Small intestine (tissue), 7 donors: ENCODE data around the gene ZNF628. TPM values are rescaled to one million over a fixed set of nuclear protein-coding genes. Genes with fewer than 3 reads are reported as not detected.
A peak's percentile ranks its signal among the peaks of the same experiment; 100 is the strongest.

ENCODE experiments used
- DNase-seq, 2 donors: peaks; one replicate each; pipeline versions ENCODE4 v3.0.0 to v3.0.0-alpha.2; 2013
- FAIRE-seq: peaks from 2 replicates; lab custom pipeline; 2012; peaks lifted over from hg19 to GRCh38; lab: Jason Lieb, UNC
- H3K27ac ChIP-seq, 3 donors: one replicate each; pipeline ENCODE4 v1.5.1; 2013; ENCODE audit warnings: low read length in 2 of 3, mild to moderate bottlenecking in 2 of 3, control low read depth in 1 of 3, inconsistent platforms in 1 of 3, low read depth in 1 of 3, moderate library complexity in 1 of 3
- H3K27me3 ChIP-seq, 3 donors: one replicate each; pipeline ENCODE4 v1.6.1; 2013; ENCODE audit warnings: low read length in 3 of 3, inconsistent platforms in 1 of 3; ENCODE audit not compliant: control insufficient read depth in 3 of 3, insufficient read depth in 3 of 3
- H3K36me3 ChIP-seq, 3 donors: one replicate each; pipeline ENCODE4 v1.6.1; 2013; ENCODE audit warnings: low read length in 3 of 3, inconsistent platforms in 1 of 3, low read depth in 1 of 3, mild to moderate bottlenecking in 1 of 3, moderate library complexity in 1 of 3; ENCODE audit not compliant: control insufficient read depth in 3 of 3, insufficient read depth in 2 of 3
- H3K4me1 ChIP-seq, 3 donors: one replicate each; pipeline ENCODE4 v1.6.1; 2013; ENCODE audit warnings: low read length in 2 of 3, inconsistent platforms in 1 of 3, low read depth in 1 of 3, mild to moderate bottlenecking in 1 of 3, moderate library complexity in 1 of 3; ENCODE audit not compliant: control insufficient read depth in 3 of 3, insufficient read depth in 2 of 3
- H3K4me3 ChIP-seq, 3 donors: one replicate each; pipeline ENCODE4 v1.5.1; 2013; ENCODE audit warnings: low read length in 3 of 3, control low read depth in 1 of 3, inconsistent platforms in 1 of 3, low read depth in 1 of 3, mild to moderate bottlenecking in 1 of 3, moderate library complexity in 1 of 3
- H3K9me3 ChIP-seq, 2 donors: one replicate each; pipeline ENCODE4 v1.6.1; 2013; ENCODE audit warnings: low read depth in 1 of 2, low read length in 1 of 2; ENCODE audit not compliant: control insufficient read depth in 2 of 2, insufficient read depth in 1 of 2
- WGBS, 3 donors: extraction: QIAGEN DNeasy Blood & Tissue Kit; methylation state at CpG; one replicate each; pipeline ENCODE4 v1.1.7; 2013; 5-methylcytosine and 5-hydroxymethylcytosine counted together
- polyA plus RNA-seq, 4 donors: library from polyadenylated mRNA; stranded (reverse) in 3 of 4; unstranded in 1 of 4; fragments of 200-250 nt in 3 of 4; fragments of 120-200 nt in 1 of 4; gene quantifications; one replicate each; pipeline versions ENCODE4 v1.2.1 to v1.2.3, GENCODE V29; 2013
- donor health status: healthy with polysubstance abuse.
- donor health status: control.
- donor health status: control.
- donor health status: Bipolar disorder and iron deficiency.
- donor health status: healthy.

The ZNF628 gene
- polyA plus RNA-seq, 4 donors: 1.1 to 7.0 (median 5.0) TPM

DNA sequence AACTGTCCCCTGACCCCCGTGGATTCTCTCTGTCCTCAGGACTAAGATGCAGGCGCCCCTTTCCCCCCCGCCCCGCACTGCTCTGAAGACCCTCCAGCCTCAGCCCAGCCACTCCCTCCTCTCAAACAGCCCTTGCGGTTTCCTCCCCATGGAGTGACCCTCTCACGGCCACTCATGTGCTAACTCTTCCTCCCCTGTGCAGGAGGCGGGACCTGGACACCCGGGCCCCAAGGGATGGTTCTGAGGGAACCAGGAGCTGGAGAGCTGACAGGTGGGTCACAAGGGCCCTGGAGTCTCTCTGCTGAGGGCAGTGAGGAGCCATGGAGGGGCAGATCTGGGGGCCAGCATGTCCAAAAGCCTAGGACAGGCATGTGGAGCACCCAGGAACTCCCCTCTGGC is 16.9 kb upstream of the ZNF628 start:
- H3K36me3 ChIP-seq: peaks cover 0 to 23% (median 0%) of the 10 kb centered on the region in 3 donors
- H3K4me1 ChIP-seq: peaks cover 0 to 23% (median 2%) of the 10 kb centered on the region in 3 donors
- no peak for DNase-seq
- 64 to 79% (median 77%) methylated on average over 8 of the region's 8 CpGs for WGBS, 3 donors
- peaks cover 0 to 10% (median 0%) of the 10 kb centered on the region in 3 donors for H3K27me3 ChIP-seq
- H3K9me3 ChIP-seq: no peaks in the 10 kb centered on the region
- peak overlapping the region in 1 of 3 donors; percentile 90 for H3K27ac ChIP-seq
- FAIRE-seq: no peak
- no peak overlapping the region for H3K4me3 ChIP-seq

- peak overlapping the region in 1 of 3 donors; percentile 74 for H3K4me3 ChIP-seq
- peaks cover 0 to 23% (median 2%) of the 10 kb centered on the region in 3 donors for H3K4me1 ChIP-seq
- peaks cover 0 to 19% (median 0%) of the 10 kb centered on the region in 3 donors for H3K36me3 ChIP-seq
- DNase-seq: peak; percentile 30 to 65
- no peaks in the 10 kb centered on the region for H3K9me3 ChIP-seq
- WGBS, 3 donors: 20 to 31% (median 30%) methylated on average over 16 of the region's 16 CpGs
- no peak for FAIRE-seq
- peak overlapping the region in 2 of 3 donors; percentile 90 to 96 for H3K27ac ChIP-seq
- H3K27me3 ChIP-seq: peaks cover 0 to 10% (median 0%) of the 10 kb centered on the region in 3 donors
These were observed 16.3 kb upstream of the ZNF628 start for GRCh38 chr19:55459950-55460657.

DNA sequence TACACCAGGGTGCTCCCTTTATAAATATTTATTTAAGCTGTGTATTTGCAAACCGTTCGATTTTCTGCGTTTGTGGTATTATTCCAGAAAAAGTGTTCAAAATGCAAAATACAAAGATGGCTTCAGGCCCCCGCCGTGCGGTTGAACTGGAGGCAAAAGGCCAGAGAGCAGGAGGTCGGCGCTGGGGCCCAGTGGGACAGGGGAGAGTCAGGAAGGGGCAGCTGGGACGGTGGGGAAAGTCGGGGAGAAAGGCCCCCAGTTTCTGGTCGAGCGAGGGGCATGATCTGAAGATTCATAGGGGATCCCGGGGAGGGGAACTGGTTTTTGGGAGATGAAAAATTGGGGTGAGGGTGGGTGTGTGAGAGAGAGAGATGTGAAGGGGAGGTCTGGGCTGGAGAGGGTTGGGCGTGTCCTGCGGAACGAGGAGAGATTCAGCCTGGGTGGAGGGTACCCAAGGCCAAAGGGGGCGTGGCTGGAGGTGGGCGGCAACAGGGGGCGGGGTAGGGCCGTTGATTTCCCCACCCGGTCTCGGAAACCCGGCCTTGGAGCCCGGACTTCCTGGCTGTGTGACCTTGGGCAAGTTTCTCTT is 15.7 kb upstream of the ZNF628 start:
- Histone ChIP-seq H3K4me3 (peak overlapping the region; percentile 73 to 80 (median 74)), H3K27me3 (peaks cover 0 to 11% (median 0%) of the 10 kb centered on the region in 3 donors), H3K4me1 (peaks cover 0 to 23% (median 2%) of the 10 kb centered on the region in 3 donors), H3K9me3 (no peaks in the 10 kb centered on the region), H3K36me3 (peaks cover 0 to 13% (median 0%) of the 10 kb centered on the region in 3 donors), H3K27ac (peak overlapping the region; percentile 69 to 96 (median 90))
- FAIRE-seq: no peak
- 4 to 12% (median 10%) methylated on average over 24 of the region's 24 CpGs for WGBS, 3 donors
- DNase-seq: peak; percentile 59 to 76

DNA sequence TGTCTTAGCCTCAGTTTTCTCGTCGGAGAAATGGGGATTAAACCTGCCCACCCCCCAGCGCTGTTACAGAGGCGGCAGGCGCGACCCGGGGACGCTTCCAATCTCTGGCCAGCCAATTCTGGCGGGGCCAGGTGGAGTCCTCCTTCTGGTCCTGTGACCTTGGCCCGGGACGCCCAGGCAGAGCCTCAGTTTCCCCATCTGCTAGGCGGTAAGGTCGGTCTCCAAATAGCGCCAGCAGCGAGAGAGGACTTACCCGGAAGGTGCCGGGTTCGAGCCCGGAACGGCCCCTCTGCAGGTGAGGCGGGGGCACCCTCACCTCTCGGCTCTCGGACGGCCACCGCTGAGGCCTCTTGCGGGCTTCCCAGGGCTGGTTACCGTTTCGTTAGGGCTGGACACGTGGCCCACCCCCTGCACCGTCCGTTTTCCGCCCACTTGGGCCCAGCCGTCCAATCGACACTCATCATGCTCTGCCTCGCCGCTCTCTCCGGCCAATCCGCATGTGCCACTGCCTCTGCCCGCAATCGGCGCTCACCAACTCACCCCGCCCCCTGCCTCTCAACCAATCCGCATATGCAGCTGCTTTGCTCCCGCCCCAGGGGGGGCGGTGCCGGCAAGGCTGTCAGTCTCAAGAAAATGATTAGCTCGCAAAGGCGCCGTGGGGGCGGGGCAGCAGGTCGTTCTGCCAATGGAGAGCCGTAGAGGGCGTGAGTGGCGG is 15.0 kb upstream of the ZNF628 start, which contains the start of gene ISOC2:
Gene ISOC2 (minus strand): TSS at position 384 of the 715 bp plus-strand sequence. CDS start 5,156 bp downstream, outside the sequence.
- Histone ChIP-seq H3K9me3 (no peaks in the 10 kb centered on the region), H3K4me1 (peaks cover 0 to 23% (median 2%) of the 10 kb centered on the region in 3 donors), H3K4me3 (peak within 1 kb of the TSS; percentile 73 to 80 (median 74)), H3K36me3 (peaks cover 0 to 7% (median 0%) of the 10 kb centered on the region in 3 donors), H3K27ac (peak within 1 kb of the TSS; percentile 69 to 96 (median 90)), H3K27me3 (peaks cover 0 to 12% (median 0%) of the 10 kb centered on the region in 3 donors)
- 1 to 2% (median 1%) methylated on average over 48 to 54 of the region's 54 CpGs for WGBS, 3 donors
- FAIRE-seq: peak; percentile 74
- peak; percentile 100 for DNase-seq

DNA sequence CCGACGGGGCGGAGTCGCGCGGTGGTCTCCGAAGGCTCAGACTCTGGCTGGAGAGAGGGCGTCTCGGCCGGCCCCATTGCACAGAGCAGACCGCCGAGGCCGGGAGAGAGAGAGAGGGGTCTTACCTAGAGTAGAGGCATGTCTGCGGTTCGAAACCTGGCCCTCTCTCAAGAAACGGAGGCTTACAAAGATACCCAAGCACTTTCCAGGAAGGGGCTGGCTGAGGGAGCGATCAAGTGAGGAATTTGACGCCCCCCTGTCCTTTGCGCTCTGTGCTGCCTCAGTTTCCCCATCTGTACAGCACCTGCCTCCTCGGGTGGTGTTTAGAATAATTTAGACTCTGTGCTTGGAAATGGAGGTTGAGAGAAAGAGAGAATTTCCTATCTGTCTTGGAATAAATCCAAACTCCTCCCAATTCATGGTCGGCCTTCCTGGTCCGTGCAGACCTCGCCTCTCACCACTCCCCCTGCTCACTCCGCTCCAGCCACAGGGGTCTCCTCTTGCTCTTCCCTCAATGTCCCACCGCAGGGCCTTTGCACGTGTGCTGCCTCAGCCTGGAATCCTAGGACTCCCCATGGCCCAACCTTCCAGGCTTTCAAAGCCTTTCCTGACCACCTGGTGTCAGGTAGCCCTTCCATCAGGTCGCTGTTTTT is 14.3 kb upstream of the ZNF628 start:
- no peaks in the 10 kb centered on the region for H3K9me3 ChIP-seq
- peaks cover 0 to 12% (median 0%) of the 10 kb centered on the region in 3 donors for H3K27me3 ChIP-seq
- DNase-seq (peak in 1 of 2 donors; percentile 46), FAIRE-seq (no peak)
- WGBS, 3 donors: 9 to 12% (median 9%) methylated on average over 22 to 27 of the region's 27 CpGs
- peaks cover 0 to 3% (median 0%) of the 10 kb centered on the region in 3 donors for H3K36me3 ChIP-seq
- peak overlapping the region; percentile 12 to 87 (median 42) for H3K27ac ChIP-seq
- H3K4me1 ChIP-seq: peaks cover 0 to 23% (median 2%) of the 10 kb centered on the region in 3 donors
- H3K4me3 ChIP-seq: peak overlapping the region; percentile 51 to 58 (median 51)

DNA sequence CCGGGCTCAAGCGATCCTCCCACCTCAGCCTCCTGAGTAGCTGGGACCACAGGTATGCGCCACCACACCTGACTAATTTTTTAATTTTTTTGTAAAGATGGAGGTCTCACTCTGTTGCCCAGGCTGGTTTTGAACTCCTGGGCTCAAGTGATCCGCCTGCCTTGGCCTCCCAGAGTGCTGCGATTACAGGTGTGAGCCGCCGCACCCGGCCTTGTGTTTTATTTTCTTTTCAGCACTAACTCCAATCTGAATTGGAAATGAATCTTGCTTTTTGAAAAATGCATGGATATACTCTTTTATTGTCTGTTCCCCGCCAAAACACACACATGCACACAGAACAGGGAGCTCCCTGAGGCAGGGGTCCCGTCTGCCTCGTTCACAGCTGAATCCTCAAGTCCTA is 13.7 kb upstream of the ZNF628 start:
- Histone ChIP-seq H3K27me3 (peaks cover 0 to 12% (median 0%) of the 10 kb centered on the region in 3 donors), H3K4me1 (peaks cover 0 to 25% (median 2%) of the 10 kb centered on the region in 3 donors), H3K36me3 (peaks cover 0 to 3% (median 0%) of the 10 kb centered on the region in 3 donors), H3K27ac (no peak overlapping the region), H3K9me3 (no peaks in the 10 kb centered on the region), H3K4me3 (no peak overlapping the region)
- no peak for FAIRE-seq
- no peak for DNase-seq
- WGBS, 3 donors: 79 to 86% (median 80%) methylated on average over 11 of the region's 11 CpGs

- no peaks in the 10 kb centered on the region for H3K9me3 ChIP-seq
- H3K27me3 ChIP-seq: peaks cover 0 to 12% (median 0%) of the 10 kb centered on the region in 3 donors
- peaks cover 0 to 30% (median 2%) of the 10 kb centered on the region in 3 donors for H3K4me1 ChIP-seq
- DNase-seq: no peak
- no peak for FAIRE-seq
- no peak overlapping the region for H3K4me3 ChIP-seq
- H3K36me3 ChIP-seq: no peaks in the 10 kb centered on the region
- 72 to 78% (median 75%) methylated on average over 15 of the region's 15 CpGs for WGBS, 3 donors
- no peak overlapping the region for H3K27ac ChIP-seq
These were observed 12.8 kb upstream of the ZNF628 start for GRCh38 chr19:55463583-55464031.
